GM10266 (cell line): Measurements from ENCODE around the gene SLC7A7.
A peak's percentile ranks its signal among the peaks of the same experiment; 100 is the strongest.
"Not testable (repeated sequence)": the region's sequence is repeated elsewhere in the genome, so short reads cannot be mapped to it uniquely, and the experiment has no call there.

ENCODE experiments used
- DNase-seq: peaks from one replicate; pipeline ENCODE4 v3.0.0; 2012; ENCODE audit errors: extremely low spot score
- CTCF ChIP-seq: IDR thresholded peaks from 2 replicates; pipeline ENCODE4 v1.5.1; 2012; ENCODE audit warnings: mild to moderate bottlenecking, low read depth; ENCODE audit not compliant: control insufficient read depth, insufficient read depth; ENCODE audit errors: missing control alignments

SLC7A7 gene

DNA sequence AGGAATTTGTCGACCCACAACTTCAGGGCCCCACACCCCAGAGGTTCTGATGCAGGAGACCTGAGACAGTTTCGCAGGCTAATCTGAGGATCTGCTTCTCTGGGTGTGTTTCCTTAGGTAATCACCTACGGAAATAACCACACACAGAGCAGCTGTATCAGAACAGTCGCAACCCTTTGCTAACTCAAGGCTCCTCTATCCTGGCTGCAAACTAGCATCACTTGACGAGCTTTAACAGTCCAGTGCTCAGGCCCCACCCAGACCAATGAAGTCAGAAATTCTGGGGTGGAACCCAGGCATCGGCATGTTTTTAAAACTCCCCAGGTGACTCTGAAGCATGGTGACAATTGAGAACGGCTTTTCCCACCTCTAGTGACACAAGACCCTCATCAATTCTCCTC is 20.7 kb downstream of the SLC7A7 start:
- DNase-seq: peak; percentile 38

GRCh38 chr14:22793976-22794375 is 21.3 kb downstream of the SLC7A7 start:
- no peak for DNase-seq

More for the DNA sequence above, 20.7 kb downstream of the SLC7A7 start:
- TF ChIP-seq CTCF: no peak

GRCh38 chr14:22793550-22793949 is 21.7 kb downstream of the SLC7A7 start:
- not testable (repeated sequence) for DNase-seq

More at GRCh38 chr14:22793976-22794375, 21.3 kb downstream of the SLC7A7 start:
- TF ChIP-seq CTCF: no peak

GRCh38 chr14:22792158-22792557 is 23.1 kb downstream of the SLC7A7 start:
- no peak for DNase-seq

DNA sequence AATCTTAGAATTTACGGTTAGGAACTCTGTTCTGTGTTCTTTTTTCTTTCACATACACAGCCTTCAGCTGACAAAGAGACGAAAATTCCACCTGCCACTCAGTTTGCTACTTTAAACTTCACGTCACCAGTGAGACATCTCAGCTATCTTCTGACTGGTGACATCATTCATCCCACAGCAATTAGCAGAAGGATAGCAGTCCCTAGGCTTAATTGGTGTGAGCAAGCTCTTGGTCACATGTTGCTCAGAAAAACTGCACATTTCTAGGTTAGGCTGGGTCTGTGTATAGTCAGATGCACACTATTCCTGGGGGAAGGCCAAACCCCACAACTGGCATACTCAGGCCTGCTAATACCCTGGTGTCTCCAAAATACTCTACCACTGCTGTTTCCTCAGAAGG is 23.9 kb downstream of the SLC7A7 start:
- TF ChIP-seq CTCF: no peak
- DNase-seq: no peak

More at GRCh38 chr14:22792158-22792557, 23.1 kb downstream of the SLC7A7 start:
- no peak for TF ChIP-seq CTCF

DNA sequence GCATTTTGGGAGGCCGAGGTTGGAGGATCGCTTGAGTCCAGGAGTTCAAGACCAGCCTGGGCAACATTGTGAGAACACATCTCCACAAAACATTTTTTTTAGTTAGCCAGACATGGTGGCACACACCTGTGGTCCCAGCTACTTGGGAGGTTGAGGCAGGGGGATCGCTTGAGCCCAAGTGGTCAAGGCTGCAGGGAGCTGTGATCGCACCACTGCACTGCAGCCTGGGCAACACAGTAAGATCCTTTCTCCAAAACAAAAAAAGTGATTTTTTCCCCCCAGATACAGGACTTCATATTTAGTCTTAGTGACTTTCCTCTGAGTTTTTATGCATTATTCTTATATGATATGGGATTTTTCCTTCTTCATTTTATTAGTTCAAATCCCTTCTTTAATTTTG is 28.6 kb downstream of the SLC7A7 start:
- no peak for TF ChIP-seq CTCF
- DNase-seq: no peak

- no peak for DNase-seq
- no peak for TF ChIP-seq CTCF
Measured at GRCh38 chr14:22781301-22781991, 33.8 kb downstream of the SLC7A7 start.

GRCh38 chr14:22780941-22781300 is 34.3 kb downstream of the SLC7A7 start:
- DNase-seq: no peak
- no peak for TF ChIP-seq CTCF
